CD4-positive, alpha-beta T cell treated with Interleukin-17A for 4 hours (primary cell): Measurements from ENCODE around the gene GABRD.

Experiments
- DNase-seq: peaks from one replicate; pipeline ENCODE4 v3.0.0-alpha.2; 2020; ENCODE audit warnings: mixed read lengths

Gene GABRD

DNA sequence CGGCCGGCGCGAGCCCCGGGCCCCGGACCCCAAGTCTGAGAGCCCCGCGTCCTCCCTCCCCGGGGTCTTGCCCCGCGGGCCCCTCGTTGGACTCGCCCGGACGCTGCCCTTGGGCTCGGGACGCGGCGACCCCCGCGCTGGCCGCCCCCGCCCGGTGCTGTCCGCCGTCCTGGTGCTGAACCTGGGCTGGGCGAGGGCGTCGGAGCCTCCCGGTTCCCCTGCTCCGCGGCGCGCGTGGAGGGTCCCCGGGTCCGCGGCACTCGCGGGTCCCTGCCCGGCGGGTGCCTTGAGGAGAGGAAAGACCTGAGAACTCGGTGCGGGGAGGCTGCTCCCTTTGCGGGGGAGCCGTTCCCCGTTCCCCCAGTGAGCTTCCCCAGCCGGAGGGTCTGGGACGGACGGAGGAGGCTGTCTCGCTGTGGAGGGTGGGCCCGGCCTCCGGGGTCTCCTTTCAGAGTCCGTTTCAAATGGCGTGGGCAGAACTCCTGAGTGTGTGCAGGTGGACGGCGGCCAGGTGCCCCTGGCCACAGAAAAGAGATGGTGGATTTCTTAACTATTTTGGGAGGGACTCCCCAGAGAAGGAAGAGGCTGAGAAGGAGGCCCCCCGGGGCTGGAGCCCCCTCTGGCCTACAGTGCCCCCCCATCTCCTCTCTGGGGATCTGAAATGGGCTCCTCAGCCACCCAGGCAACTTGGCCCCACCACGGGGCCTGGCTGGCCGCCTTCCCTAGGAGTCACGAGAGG, 595 bp downstream of the GABRD start:
- no peak for DNase-seq

DNA sequence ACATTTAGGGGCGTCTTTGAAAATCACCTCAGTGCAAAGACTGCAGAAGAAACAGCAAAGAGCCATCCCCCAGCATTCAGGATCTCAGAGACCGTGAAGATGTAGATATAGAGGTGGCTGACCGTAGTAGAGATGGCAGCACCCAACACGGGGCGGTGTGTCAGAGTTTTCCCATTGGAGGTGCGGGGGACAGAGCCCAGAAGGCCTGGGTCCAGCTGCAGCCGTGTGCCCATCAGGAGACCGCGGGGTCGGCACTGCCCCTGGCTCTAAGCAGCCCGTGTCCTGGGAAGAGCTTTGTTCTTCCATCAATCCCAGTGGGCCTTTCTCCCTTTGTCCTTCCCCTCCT, 1.1 kb downstream of the GABRD start:
- DNase-seq, result no peak

DNA sequence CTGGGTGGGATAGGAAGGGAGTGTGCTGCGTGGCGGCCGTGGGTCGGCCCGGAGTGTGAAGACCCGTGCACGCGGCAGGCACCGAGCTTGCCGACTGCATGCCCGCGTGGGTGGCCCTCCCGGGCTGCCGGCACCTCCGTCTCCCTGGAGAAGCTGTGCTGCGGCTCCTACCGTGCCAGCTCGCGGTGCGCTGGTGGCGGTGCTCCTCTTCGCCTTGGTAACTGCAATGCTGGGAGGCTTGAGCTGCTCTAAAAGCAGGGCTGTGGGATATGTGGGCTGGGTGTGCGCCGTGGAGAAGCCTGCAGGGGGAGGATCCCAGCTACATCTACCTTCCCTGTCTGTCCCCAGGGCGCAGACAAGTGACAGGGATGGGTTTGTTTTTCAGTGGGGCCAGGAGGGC, 2.4 kb downstream of the GABRD start:
- DNase-seq, result no peak

DNA sequence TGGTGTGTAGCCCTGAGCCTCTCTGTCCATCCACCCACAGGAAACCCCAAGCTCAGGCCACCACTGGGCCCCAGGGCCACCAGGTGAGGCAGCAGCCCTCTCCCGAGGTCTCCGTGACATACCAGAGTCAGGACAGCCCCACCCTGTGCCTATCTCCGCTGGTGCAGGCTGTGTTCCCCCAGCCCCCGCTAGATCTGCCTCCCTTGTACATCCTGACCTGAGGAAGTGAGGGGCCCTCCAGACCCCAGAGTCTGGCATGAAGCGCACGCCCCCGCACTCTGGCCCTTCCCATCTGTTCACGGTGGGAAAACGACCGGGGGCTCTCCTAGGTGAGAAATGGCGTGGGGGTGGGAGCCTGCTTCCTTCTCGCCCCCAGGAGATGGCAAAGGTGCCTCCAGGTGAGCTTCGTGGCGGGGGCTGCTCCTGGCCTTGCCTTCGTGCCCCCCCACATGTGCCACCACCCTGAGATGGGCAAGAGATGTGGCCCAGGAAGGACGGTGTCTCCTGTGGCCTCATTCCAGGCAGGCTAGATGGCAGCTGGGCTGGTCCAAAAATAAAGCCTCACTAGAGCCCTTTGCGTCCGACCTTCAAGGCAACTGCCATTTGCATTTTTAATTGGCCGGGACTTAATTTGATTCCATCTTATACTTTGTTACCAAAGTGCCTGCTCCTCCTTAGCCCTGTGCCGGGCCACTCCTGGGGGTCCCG, 3.1 kb downstream of the GABRD start:
- DNase-seq, result no peak

DNA sequence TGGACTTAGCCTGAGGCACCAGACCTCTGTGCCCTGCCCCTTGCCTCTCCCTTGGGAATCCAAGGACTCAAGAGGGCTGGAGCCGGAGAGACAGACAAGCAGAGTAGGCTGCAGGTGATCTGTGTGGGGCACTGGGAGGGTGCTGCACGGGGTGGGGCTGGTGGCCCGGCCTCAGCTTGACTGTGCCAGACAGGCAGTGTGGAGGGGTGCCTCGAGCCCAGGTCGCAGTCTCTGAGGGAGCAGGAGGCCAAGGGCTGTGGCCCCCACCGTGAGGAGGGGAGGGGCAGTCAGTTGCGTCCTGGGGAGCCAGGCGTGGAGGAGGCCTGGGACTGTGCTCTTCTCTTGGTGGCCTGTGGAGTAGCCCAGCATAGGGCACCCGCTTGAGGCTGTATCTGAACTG, 4.0 kb downstream of the GABRD start:
- DNase-seq, result no peak

DNA sequence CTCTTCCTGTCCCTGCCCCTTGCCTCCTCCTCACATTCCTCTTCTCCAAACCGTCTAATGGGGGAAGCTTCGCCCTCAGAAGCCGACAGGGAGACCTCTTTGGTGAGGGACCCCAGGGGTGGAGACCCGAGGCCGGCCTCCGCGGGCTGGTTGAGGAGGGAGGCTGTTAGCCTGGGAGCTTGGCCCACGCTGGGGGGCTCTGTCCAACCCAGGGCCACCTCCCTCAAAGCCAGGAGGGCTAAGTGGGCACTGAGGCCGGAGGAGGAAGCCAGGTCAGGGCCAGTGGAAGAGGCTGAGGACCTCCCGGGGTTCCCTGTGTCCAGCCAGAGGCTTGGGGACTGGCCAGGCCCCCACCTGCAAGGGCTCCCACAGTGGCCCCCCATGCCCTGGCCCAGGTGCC, 5.3 kb downstream of the GABRD start:
- no peak for DNase-seq

DNA sequence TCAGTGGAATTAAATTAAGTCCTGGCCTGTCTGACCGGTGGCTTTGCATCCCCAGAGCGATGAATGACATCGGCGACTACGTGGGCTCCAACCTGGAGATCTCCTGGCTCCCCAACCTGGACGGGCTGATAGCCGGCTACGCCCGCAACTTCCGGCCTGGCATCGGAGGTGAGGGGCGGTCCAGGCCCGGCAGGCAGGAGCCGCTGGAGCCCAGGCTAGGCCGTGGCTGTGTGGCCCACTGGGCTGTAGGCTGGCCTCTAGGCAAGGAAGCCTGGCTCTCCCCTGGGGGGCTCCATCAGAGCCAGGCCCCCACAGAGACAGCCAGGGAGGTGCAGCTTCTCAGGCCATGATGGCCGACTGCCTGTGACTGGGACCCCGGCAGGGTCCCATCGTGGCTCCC, 5.7 kb downstream of the GABRD start:
- no peak for DNase-seq

DNA sequence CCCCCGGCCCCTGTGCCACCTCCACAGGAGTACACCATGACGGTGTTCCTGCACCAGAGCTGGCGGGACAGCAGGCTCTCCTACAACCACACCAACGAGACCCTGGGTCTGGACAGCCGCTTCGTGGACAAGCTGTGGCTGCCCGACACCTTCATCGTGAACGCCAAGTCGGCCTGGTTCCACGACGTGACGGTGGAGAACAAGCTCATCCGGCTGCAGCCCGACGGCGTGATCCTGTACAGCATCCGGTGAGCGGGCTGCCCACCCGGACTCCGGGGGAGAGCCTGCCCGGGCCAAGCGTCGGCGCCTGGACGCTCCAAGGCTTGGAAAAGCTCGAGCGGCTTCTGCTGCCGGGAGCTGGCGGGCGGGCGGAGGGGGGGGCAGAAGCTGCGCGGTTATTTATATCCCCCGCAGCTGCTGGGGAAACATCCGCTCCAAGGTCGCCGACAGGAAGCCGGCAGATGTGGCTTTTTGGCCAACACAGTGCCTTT, 6.4 kb downstream of the GABRD start:
- peak; percentile 44 for DNase-seq

DNA sequence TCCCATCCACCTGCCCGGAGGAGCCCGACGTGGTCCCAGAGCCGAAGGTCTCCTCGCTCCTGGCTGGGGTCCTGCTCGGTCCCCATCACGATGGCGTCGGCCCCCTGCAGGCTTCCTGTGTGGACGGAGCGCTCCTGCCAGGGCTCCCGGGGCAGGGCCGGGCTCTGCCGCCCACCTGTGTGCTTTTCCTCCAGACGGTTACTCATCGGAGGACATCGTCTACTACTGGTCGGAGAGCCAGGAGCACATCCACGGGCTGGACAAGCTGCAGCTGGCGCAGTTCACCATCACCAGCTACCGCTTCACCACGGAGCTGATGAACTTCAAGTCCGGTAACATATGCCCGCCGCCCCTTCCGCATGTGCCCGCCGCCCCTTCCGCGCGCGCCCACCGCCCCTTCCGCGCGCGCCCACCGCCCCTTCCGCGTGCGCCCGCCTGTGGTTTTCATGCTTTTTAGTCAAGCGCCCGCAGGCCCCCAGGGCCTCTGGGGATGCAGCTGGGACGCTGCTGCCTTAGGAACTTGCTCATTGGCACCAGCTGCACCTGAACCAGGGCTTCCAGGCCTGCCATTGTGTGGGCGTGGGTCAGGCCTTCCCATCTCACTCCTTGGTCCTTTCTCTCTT, 8.9 kb downstream of the GABRD start:
- DNase-seq, result no peak

DNA sequence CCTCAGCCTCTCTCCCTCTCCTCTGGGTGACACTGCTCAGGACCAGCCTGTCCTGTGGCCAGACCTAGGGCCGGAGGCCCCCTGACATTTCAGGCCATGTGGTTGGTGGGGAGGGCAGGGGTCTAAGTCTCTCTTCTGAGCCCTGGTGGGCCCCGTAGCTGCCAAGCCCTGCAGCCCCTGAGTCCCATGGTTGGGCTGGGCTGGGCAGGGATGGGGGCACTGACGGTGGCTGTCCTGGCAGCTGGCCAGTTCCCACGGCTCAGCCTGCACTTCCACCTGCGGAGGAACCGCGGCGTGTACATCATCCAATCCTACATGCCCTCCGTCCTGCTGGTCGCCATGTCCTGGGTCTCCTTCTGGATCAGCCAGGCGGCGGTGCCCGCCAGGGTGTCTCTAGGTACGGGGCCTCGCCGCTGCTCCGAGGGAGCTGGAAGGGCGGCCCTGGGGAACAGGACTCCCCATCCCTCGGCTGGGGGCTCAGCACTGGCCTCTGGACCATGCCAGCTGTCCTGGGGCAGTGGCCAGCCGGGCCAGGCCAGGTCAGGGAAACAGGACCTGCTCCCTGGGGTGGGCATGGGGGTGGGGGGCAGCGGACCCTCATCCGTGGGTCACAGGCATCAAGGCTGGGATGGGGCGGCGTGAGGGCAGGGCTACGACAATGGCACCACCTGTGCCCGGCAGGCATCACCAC, 9.9 kb downstream of the GABRD start:
- no peak for DNase-seq

DNA sequence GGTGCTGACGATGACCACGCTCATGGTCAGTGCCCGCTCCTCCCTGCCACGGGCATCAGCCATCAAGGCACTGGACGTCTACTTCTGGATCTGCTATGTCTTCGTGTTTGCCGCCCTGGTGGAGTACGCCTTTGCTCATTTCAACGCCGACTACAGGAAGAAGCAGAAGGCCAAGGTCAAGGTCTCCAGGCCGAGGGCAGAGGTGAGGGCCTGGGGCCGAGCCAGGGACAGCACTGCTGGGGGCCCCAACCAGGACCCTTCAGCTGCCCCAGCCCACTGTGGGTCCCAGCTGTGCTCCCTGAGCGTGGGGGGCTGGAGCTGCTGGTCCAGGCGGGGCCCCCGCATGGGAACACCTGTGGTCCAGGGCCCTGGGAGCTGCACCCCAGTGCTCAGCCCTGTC, 10.4 kb downstream of the GABRD start:
- no peak for DNase-seq

DNA sequence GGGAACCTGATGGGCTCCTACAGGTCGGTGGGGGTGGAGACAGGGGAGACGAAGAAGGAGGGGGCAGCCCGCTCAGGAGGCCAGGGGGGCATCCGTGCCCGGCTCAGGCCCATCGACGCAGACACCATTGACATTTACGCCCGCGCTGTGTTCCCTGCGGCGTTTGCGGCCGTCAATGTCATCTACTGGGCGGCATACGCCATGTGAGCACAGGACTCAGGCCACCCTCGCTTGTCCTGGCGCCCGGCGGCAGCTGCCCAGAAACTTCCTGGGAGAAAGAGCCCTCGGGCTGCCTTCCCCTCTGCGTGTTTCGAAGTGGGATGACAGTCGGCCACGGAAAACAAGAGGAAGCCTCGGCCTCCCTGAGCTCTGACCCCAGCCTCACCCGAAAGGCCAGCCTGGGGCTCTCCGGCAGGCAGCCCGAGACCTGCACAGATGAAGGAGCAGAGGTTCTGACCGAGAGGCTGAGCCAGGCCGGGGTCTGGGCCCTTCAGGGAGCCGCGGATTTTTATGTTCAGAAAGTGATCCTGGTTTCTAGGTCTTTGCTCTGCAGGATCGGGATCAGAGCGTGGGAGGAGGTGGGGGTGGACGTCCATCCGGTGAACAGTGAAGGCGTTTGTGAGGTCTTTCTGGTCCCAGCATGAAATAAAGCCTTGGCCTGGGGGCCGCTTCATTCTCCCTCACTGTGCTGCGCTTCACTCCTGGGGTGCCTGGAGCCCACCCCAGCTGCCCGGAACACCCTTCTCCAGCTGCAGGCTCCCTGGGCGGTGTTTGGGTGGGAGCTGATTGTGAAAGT, 11.1 kb downstream of the GABRD start:
- no peak for DNase-seq

DNA sequence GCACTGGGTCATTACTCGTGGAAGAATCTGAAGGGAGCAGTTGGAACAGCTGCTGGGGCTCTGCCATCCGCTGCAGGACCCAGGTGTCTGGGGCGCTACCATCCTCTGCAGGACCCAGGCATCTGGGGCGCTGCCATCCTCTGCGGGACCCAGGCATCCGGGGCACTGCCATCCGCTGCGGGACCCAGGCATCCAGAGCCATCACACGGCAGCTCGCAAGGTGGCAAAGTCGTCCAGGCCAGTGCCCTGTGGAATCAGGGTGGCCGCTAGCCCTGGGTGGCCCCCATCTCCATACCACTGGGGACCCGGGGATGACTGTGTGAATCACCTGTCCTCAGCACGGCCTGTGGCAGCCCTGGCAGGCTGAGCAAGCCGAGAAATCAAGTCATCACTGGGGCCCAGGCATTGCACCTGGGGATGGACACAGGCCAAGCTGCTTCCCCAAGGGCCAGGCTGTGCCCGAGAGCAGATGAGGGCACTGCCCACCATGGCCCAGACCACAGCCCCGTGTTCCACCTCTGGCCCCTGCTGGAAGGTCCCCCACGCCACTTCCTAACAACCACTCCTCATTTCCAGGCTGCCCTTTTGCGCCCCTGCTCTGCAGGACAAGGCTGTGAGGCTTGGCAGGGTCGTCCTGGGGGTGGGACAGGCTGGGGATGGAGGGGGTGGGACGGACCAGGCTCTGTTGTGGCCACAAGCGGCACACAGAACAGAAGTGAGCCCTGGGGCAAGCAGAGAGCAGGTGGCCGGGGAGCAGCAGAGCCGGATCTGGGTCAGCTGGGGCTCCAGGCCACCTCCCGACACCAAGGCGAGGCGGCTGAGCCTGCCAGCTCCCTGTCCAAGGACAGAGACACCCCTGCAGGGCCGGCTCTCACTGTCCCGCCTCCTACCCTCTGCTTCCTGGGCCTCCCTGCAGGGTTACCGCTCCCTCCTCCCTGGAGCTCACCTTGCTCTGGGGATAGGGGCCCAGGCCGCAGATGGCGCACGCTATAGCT, 12.7 kb downstream of the GABRD start:
- no peak for DNase-seq

DNA sequence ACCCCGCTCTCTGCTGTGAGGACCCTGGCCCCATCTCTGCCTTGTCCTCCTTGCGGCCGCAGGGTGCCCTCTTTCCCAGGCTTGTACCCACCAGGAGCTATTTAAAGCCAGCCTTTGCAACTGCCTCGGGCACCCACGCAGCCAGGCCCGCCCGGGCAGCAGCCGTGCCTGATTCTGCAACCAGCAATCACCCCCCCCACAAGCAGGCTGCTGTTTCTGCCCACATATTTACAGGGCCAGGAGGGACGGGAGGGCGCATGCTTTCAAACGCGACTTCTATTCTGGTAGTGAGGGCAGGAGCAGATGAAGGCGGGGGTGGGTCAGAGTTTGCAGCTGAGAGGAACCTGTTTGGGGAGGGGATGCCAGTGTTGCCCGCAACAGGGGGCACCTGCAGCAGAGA, 13.6 kb downstream of the GABRD start:
- no peak for DNase-seq

DNA sequence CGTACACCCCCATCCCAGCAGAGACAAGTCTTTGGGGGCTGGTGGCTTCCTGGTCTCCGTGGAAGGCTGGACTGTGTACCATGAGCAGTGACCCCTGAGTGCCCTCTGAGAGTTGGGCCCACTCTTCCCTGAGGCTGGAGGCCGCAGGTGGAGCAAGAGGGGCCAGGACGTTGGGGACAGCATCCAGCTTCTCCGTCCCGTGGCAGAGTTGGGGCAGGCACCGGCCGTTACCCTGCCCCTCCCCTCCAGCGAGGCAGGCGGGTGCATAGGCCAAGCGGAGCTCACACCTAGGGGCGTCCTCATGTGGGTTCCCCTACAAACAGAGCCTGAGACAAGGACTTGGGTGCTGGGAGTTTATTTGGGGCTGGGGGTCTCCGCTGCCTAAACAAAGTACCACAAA, 14.0 kb downstream of the GABRD start:
- DNase-seq, result no peak

DNA sequence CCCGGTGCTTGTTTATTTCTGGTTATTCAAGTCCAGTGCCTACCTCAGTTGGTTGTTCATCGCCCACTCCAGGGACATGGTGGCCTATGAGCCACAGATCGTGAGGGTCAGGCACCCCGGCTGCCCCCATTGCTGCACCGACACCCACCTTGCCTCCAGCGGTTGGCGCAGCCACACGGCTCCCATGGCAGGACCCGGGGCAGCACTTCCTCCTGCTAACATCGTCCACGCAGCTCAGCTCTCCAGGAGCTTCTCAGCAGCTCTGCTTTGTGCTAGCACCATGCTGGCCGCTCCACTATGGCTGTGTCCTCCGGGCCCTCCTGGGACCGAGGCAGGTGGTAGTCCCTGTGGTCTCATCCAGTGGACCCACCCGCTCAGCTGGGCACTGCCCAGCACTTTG, 17.1 kb downstream of the GABRD start:
- DNase-seq, result no peak

DNA sequence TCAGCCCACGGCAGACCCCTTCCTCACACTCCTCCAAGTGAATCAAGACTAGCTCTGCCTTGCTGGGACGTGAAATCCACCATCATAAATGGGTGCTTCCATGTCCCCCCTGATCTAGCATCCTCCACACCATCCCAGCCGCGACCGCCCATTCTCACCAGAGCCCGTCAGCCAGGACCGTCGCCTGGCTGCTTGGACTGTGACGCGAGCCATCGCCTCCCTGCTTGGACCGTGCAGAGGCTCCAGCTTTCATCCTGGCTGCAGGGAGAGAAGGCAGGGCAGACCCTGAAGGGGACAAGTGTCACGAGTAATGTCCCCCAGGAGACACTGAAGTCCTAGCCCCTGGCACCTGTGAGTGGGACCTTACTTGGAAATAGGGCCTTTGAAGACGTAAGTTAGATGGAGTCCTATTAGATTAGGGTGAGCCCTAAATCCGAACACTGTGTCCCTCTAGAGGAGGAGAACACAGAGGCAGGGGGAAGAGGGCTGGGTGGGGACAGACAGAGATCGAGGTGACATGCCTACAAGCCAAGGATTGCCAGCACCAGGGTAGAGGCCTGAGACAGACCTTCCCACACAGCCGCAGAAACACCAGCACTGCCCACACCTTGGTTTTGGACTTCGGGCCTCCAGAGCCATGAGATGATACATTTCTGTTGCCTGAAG, 18.3 kb downstream of the GABRD start:
- no peak for DNase-seq

DNA sequence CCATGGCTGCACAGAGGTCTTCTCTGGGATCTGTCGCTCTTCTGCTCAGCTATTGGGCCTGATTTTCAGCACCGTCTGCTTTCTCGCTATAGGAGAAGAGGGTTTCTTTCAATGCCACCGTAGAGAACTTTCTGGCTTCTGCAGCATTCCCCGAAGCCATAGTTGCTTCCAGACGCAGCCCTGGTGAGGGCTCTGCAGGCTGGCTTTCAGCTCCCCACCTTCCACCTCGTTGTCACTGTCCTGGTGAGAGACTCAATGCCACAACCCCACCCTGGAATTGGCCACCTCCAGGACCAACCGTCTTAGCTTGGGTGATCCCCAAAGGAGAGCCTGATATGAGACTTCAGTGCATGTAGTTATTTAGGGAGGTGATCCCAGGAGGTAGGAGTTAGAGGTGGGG, 19.1 kb downstream of the GABRD start:
- DNase-seq, result no peak

DNA sequence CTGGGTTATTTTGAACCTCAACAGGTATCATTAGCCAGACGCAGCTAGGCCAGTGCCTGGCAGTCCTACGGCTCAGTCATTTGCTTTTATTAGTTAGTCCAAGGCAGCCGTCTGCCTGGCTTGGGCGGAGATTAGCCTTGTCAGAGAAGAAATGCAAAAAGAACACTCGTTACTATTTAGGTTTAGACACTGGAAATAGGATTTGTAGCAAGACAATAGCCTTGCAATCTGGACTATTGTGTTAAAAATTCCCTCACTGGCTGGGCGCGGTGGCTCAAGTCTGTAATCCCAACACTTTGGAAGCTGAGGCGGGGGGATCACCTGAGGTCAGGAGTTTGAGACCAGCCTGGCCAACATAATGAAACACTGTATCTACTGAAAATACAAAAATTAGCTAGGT, 20.1 kb downstream of the GABRD start:
- DNase-seq, result no peak

DNA sequence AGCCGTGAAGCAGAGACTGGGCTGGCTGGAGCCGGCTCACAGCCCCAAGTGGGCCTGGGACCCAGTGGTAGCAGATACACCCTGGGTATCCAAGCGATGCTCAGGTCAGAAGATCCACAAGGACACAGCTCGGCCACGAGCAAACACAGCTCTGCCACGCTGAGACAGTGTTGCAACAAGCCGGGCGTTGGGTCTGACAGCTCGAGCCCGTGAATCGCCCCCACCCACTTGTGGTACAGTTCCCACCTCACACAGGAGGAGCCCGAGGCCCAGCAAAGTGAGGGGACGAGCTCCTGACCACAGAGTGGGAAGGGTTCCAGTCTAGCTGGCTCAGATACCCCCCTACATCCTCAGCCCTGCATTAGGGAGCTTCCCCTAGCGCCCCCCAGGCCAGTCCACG, 22.2 kb downstream of the GABRD start:
- no peak for DNase-seq

DNA sequence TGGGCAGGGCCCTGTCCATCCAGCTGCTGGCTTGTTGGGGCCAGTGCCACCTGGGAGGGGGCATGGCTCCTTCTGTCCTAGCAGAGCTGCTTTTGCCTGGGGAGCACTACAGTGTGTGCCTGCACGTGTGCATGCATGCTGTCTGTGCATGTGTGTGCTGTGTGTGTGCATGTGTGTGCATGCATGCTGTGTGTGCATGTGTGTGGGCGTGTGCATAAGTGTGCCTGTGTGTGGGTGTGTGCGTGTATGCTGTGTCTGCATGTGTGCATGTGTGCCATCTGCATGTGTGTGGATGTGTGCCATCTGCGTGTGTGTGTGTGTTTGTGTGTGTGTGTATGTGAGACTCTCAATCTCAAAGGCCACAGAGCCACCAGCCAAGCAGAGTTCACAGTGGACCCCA, 22.7 kb downstream of the GABRD start:
- no peak for DNase-seq
